Prostate gland (tissue), 2 donors: ENCODE results near the gene HCFC1R1. TPM values are rescaled to one million over a fixed set of nuclear protein-coding genes. Genes with fewer than 3 reads are reported as not detected.

Experiments used
- DNase-seq: peaks from one replicate; pipeline ENCODE4 v3.0.0-alpha.2; 2019; ENCODE audit warnings: low spot score
- H3K27ac ChIP-seq, 2 donors: fragments of 200-600 bp; sonication (generic); 2 replicates each; pipeline ENCODE4 v1.5.1; 2017 to 2019
- H3K27me3 ChIP-seq: fragments of 200-600 bp; sonication (generic); replicated peaks from 2 replicates; pipeline ENCODE4 v1.5.1; 2019; ENCODE audit not compliant: insufficient read depth
- H3K36me3 ChIP-seq, 2 donors: fragments of 200-600 bp; sonication (generic); 1 replicate in 1 of 2; 2 replicates in 1 of 2; pipeline versions ENCODE4 v1.5.1 to v1.8.1; 2017 to 2019
- H3K4me1 ChIP-seq: fragments of 200-600 bp; sonication (generic); replicated peaks from 2 replicates; pipeline ENCODE4 v1.5.1; 2019
- H3K4me3 ChIP-seq, 2 donors: fragments of 200-600 bp; sonication (generic); 2 replicates each; pipeline ENCODE4 v1.5.1; 2017 to 2019
- H3K9me3 ChIP-seq: fragments of 200-600 bp; sonication (generic); 2 replicates; pipeline ENCODE4 v1.5.1; 2017
- POLR2A ChIP-seq: fragments of 450-650 bp; IDR thresholded peaks from one replicate; pipeline ENCODE4 v1.6.1; 2016; ENCODE audit warnings: antibody characterized with exemption, mild to moderate bottlenecking
- POLR2AphosphoS5 ChIP-seq: sonication (generic); formaldehyde crosslinking; IDR thresholded peaks from one replicate; pipeline ENCODE4 v1.6.1; 2017; ENCODE audit warnings: antibody characterized with exemption
- WGBS: methylation state at CpG from one replicate; pipeline ENCODE4 v1.1.5; 2018; 5-methylcytosine and 5-hydroxymethylcytosine counted together
- intact Hi-C: fragments of 100-400 bp; cut with DNase I; formaldehyde crosslinking; loops from one replicate; pipeline ENCODE4 v1.14.2; 2022
- total RNA-seq, 2 donors: library from RNA; depleted of rRNA; stranded (reverse); fragments of >200 nt; gene quantifications; one replicate each; pipeline ENCODE4 v1.1.0, GENCODE V29; 2016
- TF ChIP-seq, protein P1 (sequence below), 4 experiments: fragments of 200-600 bp in 2 of 4; fragments of 450-650 bp in 2 of 4; sonication (generic) in 2 of 4; IDR thresholded peaks; 1 replicate in 3 of 4; 2 replicates in 1 of 4; pipeline ENCODE4 v1.5.1; 2016 to 2019; ENCODE audit warnings: antibody characterized with exemption in 4 of 4, mild to moderate bottlenecking in 2 of 4, moderate library complexity in 2 of 4

The HCFC1R1 gene
- total RNA-seq, 2 donors from 2014 or later: 52.4 to 67.0 TPM

GRCh38 chr16:3030222-3031212 is 6.8 kb upstream of the HCFC1R1 start:
- no peak overlapping the region for H3K4me3 ChIP-seq
- 85% methylated on average over 29 of the region's 33 CpGs for WGBS
- H3K9me3 ChIP-seq: no peaks in the 10 kb centered on the region
- intact Hi-C loops: no loop called here
- no peaks in the 10 kb centered on the region for H3K27me3 ChIP-seq
- TF ChIP-seq POLR2A (no peak), POLR2AphosphoS5 (no peak)
- TF ChIP-seq, protein P1, sequence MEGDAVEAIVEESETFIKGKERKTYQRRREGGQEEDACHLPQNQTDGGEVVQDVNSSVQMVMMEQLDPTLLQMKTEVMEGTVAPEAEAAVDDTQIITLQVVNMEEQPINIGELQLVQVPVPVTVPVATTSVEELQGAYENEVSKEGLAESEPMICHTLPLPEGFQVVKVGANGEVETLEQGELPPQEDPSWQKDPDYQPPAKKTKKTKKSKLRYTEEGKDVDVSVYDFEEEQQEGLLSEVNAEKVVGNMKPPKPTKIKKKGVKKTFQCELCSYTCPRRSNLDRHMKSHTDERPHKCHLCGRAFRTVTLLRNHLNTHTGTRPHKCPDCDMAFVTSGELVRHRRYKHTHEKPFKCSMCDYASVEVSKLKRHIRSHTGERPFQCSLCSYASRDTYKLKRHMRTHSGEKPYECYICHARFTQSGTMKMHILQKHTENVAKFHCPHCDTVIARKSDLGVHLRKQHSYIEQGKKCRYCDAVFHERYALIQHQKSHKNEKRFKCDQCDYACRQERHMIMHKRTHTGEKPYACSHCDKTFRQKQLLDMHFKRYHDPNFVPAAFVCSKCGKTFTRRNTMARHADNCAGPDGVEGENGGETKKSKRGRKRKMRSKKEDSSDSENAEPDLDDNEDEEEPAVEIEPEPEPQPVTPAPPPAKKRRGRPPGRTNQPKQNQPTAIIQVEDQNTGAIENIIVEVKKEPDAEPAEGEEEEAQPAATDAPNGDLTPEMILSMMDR (IDR thresholded peaks at IDR 0.05): no peak
- no peak for DNase-seq
- no peaks in the 10 kb centered on the region for H3K36me3 ChIP-seq
- peaks cover 9% of the 10 kb centered on the region for H3K4me1 ChIP-seq
- no peak overlapping the region for H3K27ac ChIP-seq

DNA sequence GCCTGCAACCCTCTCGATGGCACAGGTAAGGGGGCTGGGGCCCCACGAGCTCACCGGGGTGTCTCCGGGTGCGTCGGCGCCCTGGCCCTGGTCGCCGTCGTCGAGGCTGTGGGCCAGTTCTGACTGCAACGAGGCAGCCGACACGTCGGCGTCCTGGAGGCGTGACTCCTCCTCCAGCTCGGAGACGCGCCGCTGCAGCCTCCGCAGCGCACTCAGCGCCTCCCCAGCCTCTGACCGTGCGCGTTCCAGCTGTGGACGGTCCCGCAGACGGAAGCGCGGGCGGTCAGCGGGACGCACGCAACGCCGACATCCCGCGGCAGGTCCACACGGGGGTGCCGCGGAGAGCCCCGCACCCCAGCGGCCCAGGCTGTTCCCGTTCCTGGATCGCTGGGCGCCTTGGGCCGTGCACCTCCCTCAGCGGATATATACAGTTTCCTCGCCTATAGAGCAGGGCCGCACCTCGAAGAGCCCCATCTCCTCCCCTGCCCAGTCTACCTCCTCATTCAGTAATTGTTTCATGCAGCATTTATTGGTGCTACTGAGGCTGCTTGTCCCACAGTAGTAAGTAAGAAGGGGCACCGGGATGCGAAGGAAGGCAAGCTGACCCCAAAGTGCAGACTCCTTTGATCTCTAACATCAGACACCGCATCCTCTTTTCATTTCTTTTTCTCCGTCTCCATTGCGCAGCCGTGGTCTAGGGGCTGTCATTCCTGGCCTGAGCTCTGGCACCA is 5.9 kb upstream of the HCFC1R1 start:
- Histone ChIP-seq H3K4me1 (peaks cover 9% of the 10 kb centered on the region), H3K36me3 (no peaks in the 10 kb centered on the region), H3K9me3 (no peaks in the 10 kb centered on the region), H3K4me3 (no peak overlapping the region), H3K27me3 (no peaks in the 10 kb centered on the region), H3K27ac (no peak overlapping the region)
- DNase-seq: no peak
- TF ChIP-seq, protein P1 (IDR thresholded peaks at IDR 0.05): no peak
- TF ChIP-seq POLR2A (no peak), POLR2AphosphoS5 (no peak)
- intact Hi-C loops: no loop called here
- 11% methylated on average over 56 of the region's 59 CpGs for WGBS

- intact Hi-C loops: no loop called here
- DNase-seq: no peak
Measured at GRCh38 chr16:3028716-3029319, 5.1 kb upstream of the HCFC1R1 start.

GRCh38 chr16:3027983-3028715 is 4.4 kb upstream of the HCFC1R1 start:
- peak; percentile 85 for DNase-seq
- H3K27me3 ChIP-seq: no peaks in the 10 kb centered on the region
- no peaks in the 10 kb centered on the region for H3K9me3 ChIP-seq
- intact Hi-C loops: no loop called here
- no peak overlapping the region for H3K4me3 ChIP-seq
- peak overlapping the region; percentile 12 to 28 for H3K27ac ChIP-seq
- TF ChIP-seq POLR2AphosphoS5 (peak; percentile 75), POLR2A (peak; percentile 52)
- TF ChIP-seq, protein P1 (IDR thresholded peaks at IDR 0.05): peak; percentile 74 to 89 (median 88)
- 16% methylated on average over 45 of the region's 58 CpGs for WGBS
- H3K36me3 ChIP-seq: no peaks in the 10 kb centered on the region
- peaks cover 12% of the 10 kb centered on the region for H3K4me1 ChIP-seq

More at GRCh38 chr16:3028716-3029319, 5.1 kb upstream of the HCFC1R1 start:
- Histone ChIP-seq H3K4me1 (peaks cover 9% of the 10 kb centered on the region), H3K4me3 (no peak overlapping the region), H3K27ac (no peak overlapping the region), H3K36me3 (no peaks in the 10 kb centered on the region), H3K27me3 (no peaks in the 10 kb centered on the region), H3K9me3 (no peaks in the 10 kb centered on the region)
- no peak for TF ChIP-seq POLR2A
- no peak for TF ChIP-seq POLR2AphosphoS5
- TF ChIP-seq, protein P1 (IDR thresholded peaks at IDR 0.05): no peak
- WGBS: 27% methylated on average over 15 of the region's 15 CpGs
